ENCODE data around the gene DYDC1.

Gene DYDC1

GRCh38 chr10:80390740-80391139 is 34.2 kb upstream of the DYDC1 start:
- no peak overlapping the region for H2AFZ ChIP-seq (ENCODE audit: low read length)
- no peak overlapping the region for H3K27ac ChIP-seq (replicated peaks; ENCODE audit: low read length)
- H3K4me2 ChIP-seq (ENCODE audit: insufficient read depth, low read length, poor library complexity, severe bottlenecking) = no peak overlapping the region
- H3K4me3 ChIP-seq (ENCODE audit: low read length in 2 of 2) = no peak overlapping the region
- H3K27me3 ChIP-seq (ENCODE audit: control insufficient read depth in 3 of 3, insufficient read depth in 3 of 3, low read depth in 1 of 3, low read length in 3 of 3) = peaks cover 0 to 17% (median 0%) of the 10 kb centered on the region in 3 experiments
- H2BK15ac ChIP-seq (ENCODE audit: low read length) = no peak overlapping the region
- H3K36me3 ChIP-seq (replicated peaks in 1 of 2; ENCODE audit: control insufficient read depth in 2 of 2, insufficient read depth in 2 of 2, low read length in 2 of 2) = no peaks in the 10 kb centered on the region
- no peak overlapping the region for H2BK120ac ChIP-seq (ENCODE audit: low read depth, low read length)
- H2BK5ac ChIP-seq (ENCODE audit: low read length) = no peak overlapping the region
- no peak for DNase-seq (ENCODE audit: low spot score)
- H2BK12ac ChIP-seq (ENCODE audit: low read length) = no peak overlapping the region
- no peak overlapping the region for H3K23ac ChIP-seq (ENCODE audit: low read depth, low read length, poor library complexity)
- no peak overlapping the region for H4K91ac ChIP-seq (ENCODE audit: low read depth, low read length, poor library complexity)
- H3K14ac ChIP-seq (ENCODE audit: low read length) = no peak overlapping the region
- H3K9me3 ChIP-seq (replicated peaks in 1 of 2; ENCODE audit: control insufficient read depth in 2 of 2, insufficient read depth in 1 of 2, low read depth in 1 of 2, low read length in 2 of 2) = no peaks in the 10 kb centered on the region
- no peak overlapping the region for H3K9ac ChIP-seq (ENCODE audit: low read depth, low read length, poor library complexity)
- H4K8ac ChIP-seq (ENCODE audit: low read depth, low read length) = no peak overlapping the region
- no peak overlapping the region for H2AK5ac ChIP-seq (ENCODE audit: low read depth, low read length)
- H3K79me1 ChIP-seq (ENCODE audit: low read depth, low read length) = no peaks in the 10 kb centered on the region
- no peaks in the 10 kb centered on the region for H3K4me1 ChIP-seq (ENCODE audit: control insufficient read depth in 2 of 2, insufficient read depth in 1 of 2, low read depth in 1 of 2, low read length in 2 of 2)
- H3K4ac ChIP-seq (ENCODE audit: low read length) = no peak overlapping the region
- H3K18ac ChIP-seq (ENCODE audit: low read length) = no peak overlapping the region
- WGBS, 2 donors (ENCODE audit: extremely low coverage in 2 of 2, insufficient read length in 2 of 2, insufficient replicate concordance in 1 of 2) = no CpG with 5 or more reads among the region's 9 CpGs

- Histone ChIP-seq H3K18ac (ENCODE audit: low read length) (no peak overlapping the region), H3K9me3 (replicated peaks in 1 of 2; ENCODE audit: control insufficient read depth in 2 of 2, insufficient read depth in 1 of 2, low read depth in 1 of 2, low read length in 2 of 2) (no peaks in the 10 kb centered on the region), H2BK12ac (ENCODE audit: low read length) (no peak overlapping the region), H3K4me3 (ENCODE audit: low read length in 2 of 2) (no peak overlapping the region), H3K79me1 (ENCODE audit: low read depth, low read length) (no peaks in the 10 kb centered on the region), H3K23ac (ENCODE audit: low read depth, low read length, poor library complexity) (no peak overlapping the region), H3K4ac (ENCODE audit: low read length) (peak overlapping the region; percentile 53), H2BK5ac (ENCODE audit: low read length) (no peak overlapping the region), H4K8ac (ENCODE audit: low read depth, low read length) (no peak overlapping the region), H3K36me3 (replicated peaks in 1 of 2; ENCODE audit: control insufficient read depth in 2 of 2, insufficient read depth in 2 of 2, low read length in 2 of 2) (no peaks in the 10 kb centered on the region), H3K9ac (ENCODE audit: low read depth, low read length, poor library complexity) (peak overlapping the region; percentile 44), H3K14ac (ENCODE audit: low read length) (peak overlapping the region; percentile 38), H3K27ac (replicated peaks; ENCODE audit: low read length) (no peak overlapping the region), H3K4me1 (ENCODE audit: control insufficient read depth in 2 of 2, insufficient read depth in 1 of 2, low read depth in 1 of 2, low read length in 2 of 2) (no peaks in the 10 kb centered on the region), H2AFZ (ENCODE audit: low read length) (no peak overlapping the region), H3K4me2 (ENCODE audit: insufficient read depth, low read length, poor library complexity, severe bottlenecking) (no peak overlapping the region), H4K91ac (ENCODE audit: low read depth, low read length, poor library complexity) (no peak overlapping the region), H3K27me3 (ENCODE audit: control insufficient read depth in 3 of 3, insufficient read depth in 3 of 3, low read depth in 1 of 3, low read length in 3 of 3) (peaks cover 0 to 7% (median 0%) of the 10 kb centered on the region in 3 experiments), H2BK15ac (ENCODE audit: low read length) (no peak overlapping the region), H2AK5ac (ENCODE audit: low read depth, low read length) (no peak overlapping the region), H2BK120ac (ENCODE audit: low read depth, low read length) (no peak overlapping the region)
- WGBS, 2 donors (ENCODE audit: extremely low coverage in 2 of 2, insufficient read length in 2 of 2, insufficient replicate concordance in 1 of 2) = no CpG with 5 or more reads among the region's 4 CpGs
- DNase-seq (ENCODE audit: low spot score) = no peak
These were observed 26.4 kb upstream of the DYDC1 start for GRCh38 chr10:80382989-80383388.

- no peaks in the 10 kb centered on the region for H3K9me3 ChIP-seq (replicated peaks in 1 of 2; ENCODE audit: control insufficient read depth in 2 of 2, insufficient read depth in 1 of 2, low read depth in 1 of 2, low read length in 2 of 2)
- H3K4me1 ChIP-seq (ENCODE audit: control insufficient read depth in 2 of 2, insufficient read depth in 1 of 2, low read depth in 1 of 2, low read length in 2 of 2) = no peaks in the 10 kb centered on the region
- H3K27ac ChIP-seq (replicated peaks; ENCODE audit: low read length) = no peak overlapping the region
- H3K4me2 ChIP-seq (ENCODE audit: insufficient read depth, low read length, poor library complexity, severe bottlenecking) = no peak overlapping the region
- no peak overlapping the region for H2AFZ ChIP-seq (ENCODE audit: low read length)
- H2BK120ac ChIP-seq (ENCODE audit: low read depth, low read length) = no peak overlapping the region
- DNase-seq (ENCODE audit: low spot score) = no peak
- H4K8ac ChIP-seq (ENCODE audit: low read depth, low read length) = no peak overlapping the region
- no peaks in the 10 kb centered on the region for H3K79me1 ChIP-seq (ENCODE audit: low read depth, low read length)
- no peak overlapping the region for H3K14ac ChIP-seq (ENCODE audit: low read length)
- no peak overlapping the region for H2BK12ac ChIP-seq (ENCODE audit: low read length)
- H3K4ac ChIP-seq (ENCODE audit: low read length) = no peak overlapping the region
- no peak overlapping the region for H3K4me3 ChIP-seq (ENCODE audit: low read length in 2 of 2)
- no peak overlapping the region for H2BK15ac ChIP-seq (ENCODE audit: low read length)
- H2AK5ac ChIP-seq (ENCODE audit: low read depth, low read length) = no peak overlapping the region
- H2BK5ac ChIP-seq (ENCODE audit: low read length) = no peak overlapping the region
- no peak overlapping the region for H3K23ac ChIP-seq (ENCODE audit: low read depth, low read length, poor library complexity)
- WGBS, 2 donors (ENCODE audit: extremely low coverage in 2 of 2, insufficient read length in 2 of 2, insufficient replicate concordance in 1 of 2) = no CpG with 5 or more reads among the region's 4 CpGs
- H3K9ac ChIP-seq (ENCODE audit: low read depth, low read length, poor library complexity) = no peak overlapping the region
- H3K18ac ChIP-seq (ENCODE audit: low read length) = no peak overlapping the region
- no peak overlapping the region for H4K91ac ChIP-seq (ENCODE audit: low read depth, low read length, poor library complexity)
- H3K27me3 ChIP-seq (ENCODE audit: control insufficient read depth in 3 of 3, insufficient read depth in 3 of 3, low read depth in 1 of 3, low read length in 3 of 3) = no peaks in the 10 kb centered on the region
- H3K36me3 ChIP-seq (replicated peaks in 1 of 2; ENCODE audit: control insufficient read depth in 2 of 2, insufficient read depth in 2 of 2, low read length in 2 of 2) = no peaks in the 10 kb centered on the region
These were observed 23.6 kb upstream of the DYDC1 start for GRCh38 chr10:80380185-80380584.

GRCh38 chr10:80379701-80380100 is 23.1 kb upstream of the DYDC1 start:
- Histone ChIP-seq H4K8ac (ENCODE audit: low read depth, low read length) (no peak overlapping the region), H2BK120ac (ENCODE audit: low read depth, low read length) (no peak overlapping the region), H3K27me3 (ENCODE audit: control insufficient read depth in 3 of 3, insufficient read depth in 3 of 3, low read depth in 1 of 3, low read length in 3 of 3) (no peaks in the 10 kb centered on the region), H3K9me3 (replicated peaks in 1 of 2; ENCODE audit: control insufficient read depth in 2 of 2, insufficient read depth in 1 of 2, low read depth in 1 of 2, low read length in 2 of 2) (no peaks in the 10 kb centered on the region), H3K4me3 (ENCODE audit: low read length in 2 of 2) (no peak overlapping the region), H3K27ac (replicated peaks; ENCODE audit: low read length) (no peak overlapping the region), H2BK12ac (ENCODE audit: low read length) (no peak overlapping the region), H2BK15ac (ENCODE audit: low read length) (no peak overlapping the region), H3K4ac (ENCODE audit: low read length) (no peak overlapping the region), H4K91ac (ENCODE audit: low read depth, low read length, poor library complexity) (no peak overlapping the region), H2AFZ (ENCODE audit: low read length) (no peak overlapping the region), H3K4me2 (ENCODE audit: insufficient read depth, low read length, poor library complexity, severe bottlenecking) (no peak overlapping the region), H3K18ac (ENCODE audit: low read length) (no peak overlapping the region), H3K4me1 (ENCODE audit: control insufficient read depth in 2 of 2, insufficient read depth in 1 of 2, low read depth in 1 of 2, low read length in 2 of 2) (no peaks in the 10 kb centered on the region), H3K79me1 (ENCODE audit: low read depth, low read length) (no peaks in the 10 kb centered on the region), H3K14ac (ENCODE audit: low read length) (no peak overlapping the region), H3K23ac (ENCODE audit: low read depth, low read length, poor library complexity) (no peak overlapping the region), H2BK5ac (ENCODE audit: low read length) (no peak overlapping the region), H3K36me3 (replicated peaks in 1 of 2; ENCODE audit: control insufficient read depth in 2 of 2, insufficient read depth in 2 of 2, low read length in 2 of 2) (no peaks in the 10 kb centered on the region), H3K9ac (ENCODE audit: low read depth, low read length, poor library complexity) (no peak overlapping the region), H2AK5ac (ENCODE audit: low read depth, low read length) (no peak overlapping the region)
- no CpG with 5 or more reads among the region's 3 CpGs for WGBS, 2 donors (ENCODE audit: extremely low coverage in 2 of 2, insufficient read length in 2 of 2, insufficient replicate concordance in 1 of 2)
- no peak for DNase-seq (ENCODE audit: low spot score)

Measured in neuronal stem cell (in vitro differentiated cells).